NCI-H2081 treated with DMSO at 0.1 percent for 48 hours (cell line): ENCODE results near the gene THADA.

Source experiments
- DNase-seq: peaks from one replicate; lab custom pipeline; 2025; lab: John Stamatoyannopoulos, UW

Gene THADA

GRCh38 chr2:43186321-43186678 lies 409.5 kb downstream of the THADA start:
- no peak for DNase-seq

GRCh38 chr2:43185146-43185545 lies 410.7 kb downstream of the THADA start:
- no peak for DNase-seq

GRCh38 chr2:43184339-43184895 lies 411.4 kb downstream of the THADA start:
- no peak for DNase-seq

- no peak for DNase-seq
These were observed 412.1 kb downstream of the THADA start for GRCh38 chr2:43183743-43184142.

GRCh38 chr2:43180897-43181296 lies 414.9 kb downstream of the THADA start:
- DNase-seq = no peak
